GM12878 (cell line): ENCODE measurements around the gene MYCBP. TPM values are rescaled to one million over a fixed set of nuclear protein-coding genes. Genes with fewer than 3 reads are reported as not detected.

ENCODE experiments used
- ATAC-seq: fragments of 200-7000 bp; cut with Tn5 transposase; 3 replicates; pipeline ENCODE4 v1.9.1; 2020; ENCODE audit warnings: mild to moderate bottlenecking, moderate library complexity
- BruUV-seq: library from RNA; stranded (reverse); fragments of 400-500 nt; replicated peaks from 2 replicates; lab custom pipeline; 2021; lab: Mats Ljungman, UMichigan
- CTCF ChIA-PET: fragments of 300-600 bp; sonication (Branson Sonifier 250); formaldehyde crosslinking; extraction: SDS; loops from one replicate; lab custom pipeline; 2021; ENCODE audit warnings: inconsistent platforms; lab: Yijun Ruan, JAX
- POLR2A ChIA-PET: fragments of 350-600 bp; formaldehyde crosslinking; extraction: SDS; loops from one replicate; lab custom pipeline; 2021; ENCODE audit warnings: inconsistent platforms; lab: Charles Lee
- RAD21 ChIA-PET: fragments of 300-600 bp; sonication (Branson Sonifier 250); formaldehyde crosslinking; loops from one replicate; lab custom pipeline; 2023; ENCODE audit warnings: antibody characterized with exemption; ENCODE audit not compliant: unreplicated experiment; lab: Charles Lee
- SMC1A ChIA-PET: fragments of 300-600 bp; sonication (Branson Sonifier 250); formaldehyde crosslinking; loops from one replicate; lab custom pipeline; 2023; ENCODE audit not compliant: unreplicated experiment, uncharacterized antibody; lab: Charles Lee
- DNase-seq: peaks from one replicate; pipeline ENCODE4 v3.0.0-alpha.2; 2011; ENCODE audit warnings: low read depth, low spot score
- FAIRE-seq: peaks from 3 replicates; lab custom pipeline; 2011; peaks lifted over from hg19 to GRCh38; lab: Jason Lieb, UNC
- H2AFZ ChIP-seq: 2 replicates; pipeline ENCODE4 v1.6.0; 2011; ENCODE audit warnings: low read depth, low read length, control low read depth; ENCODE audit not compliant: control insufficient read depth
- H3K27ac ChIP-seq: 2 replicates; pipeline ENCODE4 v1.5.1; 2011; ENCODE audit warnings: control low read depth; ENCODE audit not compliant: control insufficient read depth, insufficient read depth
- H3K27me3 ChIP-seq, 2 experiments: replicated peaks in 1 of 2; 2 replicates each; pipeline versions ENCODE4 v1.6.0 to v1.6.1; 2011; ENCODE audit warnings: low read length in 1 of 2; ENCODE audit not compliant: control insufficient read depth in 2 of 2, insufficient read depth in 2 of 2
- H3K36me3 ChIP-seq, 2 experiments: 2 replicates each; pipeline ENCODE4 v1.5.1; 2011; ENCODE audit warnings: low read length in 1 of 2; ENCODE audit not compliant: control insufficient read depth in 2 of 2, insufficient read depth in 2 of 2
- H3K4me1 ChIP-seq: 2 replicates; pipeline ENCODE4 v1.6.1; 2011; ENCODE audit warnings: mild to moderate bottlenecking, low read length, moderate library complexity, mixed read lengths; ENCODE audit not compliant: control insufficient read depth, insufficient read depth
- H3K4me2 ChIP-seq: 2 replicates; pipeline ENCODE4 v1.6.0; 2011; ENCODE audit warnings: control low read depth; ENCODE audit not compliant: control insufficient read depth, insufficient read depth
- H3K4me3 ChIP-seq: fragments of 200-600 bp; sonication (generic); 2 replicates; pipeline ENCODE4 v1.5.1; 2016
- H3K79me2 ChIP-seq: 2 replicates; pipeline ENCODE4 v1.6.0; 2011; ENCODE audit warnings: low read length; ENCODE audit not compliant: control insufficient read depth, insufficient read depth
- H3K9ac ChIP-seq: 2 replicates; pipeline ENCODE4 v1.8.0; 2011; ENCODE audit warnings: low read length, control low read depth, mixed read lengths; ENCODE audit not compliant: control insufficient read depth, insufficient read depth
- H3K9me3 ChIP-seq: replicated peaks from 3 replicates; pipeline ENCODE4 v1.5.1; 2011; ENCODE audit warnings: mild to moderate bottlenecking, low read length; ENCODE audit not compliant: control insufficient read depth, insufficient read depth
- H4K20me1 ChIP-seq: 2 replicates; pipeline ENCODE4 v1.6.0; 2011; ENCODE audit not compliant: control insufficient read depth, insufficient read depth
- CHD2 ChIP-seq: IDR thresholded peaks from 2 replicates; pipeline ENCODE4 v1.6.1; 2011; ENCODE audit warnings: low read depth, low read length, improper control_type of control experiment, borderline replicate concordance
- CREB1 ChIP-seq: IDR thresholded peaks from 2 replicates; pipeline ENCODE4 v1.6.1; 2012; ENCODE audit warnings: low read depth, mild to moderate bottlenecking, inconsistent platforms
- ESRRA ChIP-seq: IDR thresholded peaks from 2 replicates; pipeline ENCODE4 v1.6.1; 2012; ENCODE audit warnings: mild to moderate bottlenecking, low read length, improper control_type of control experiment
- FOS ChIP-seq: IDR thresholded peaks from 3 replicates; pipeline ENCODE4 v1.6.1; 2011; ENCODE audit warnings: borderline replicate concordance; ENCODE audit not compliant: insufficient read length; ENCODE audit errors: extremely low read depth
- IKZF2 ChIP-seq, 2 experiments: fragments of 450-650 bp; IDR thresholded peaks; 2 replicates each; pipeline ENCODE4 v1.6.1; 2017; ENCODE audit warnings: mild to moderate bottlenecking in 2 of 2, moderate library complexity in 2 of 2
- JUND ChIP-seq: IDR thresholded peaks from 2 replicates; pipeline ENCODE4 v1.6.1; 2012; ENCODE audit warnings: low read depth, mild to moderate bottlenecking, low read length, improper control_type of control experiment, moderate library complexity
- YBX1 ChIP-seq: fragments of 450-650 bp; IDR thresholded peaks from 2 replicates; pipeline ENCODE4 v1.6.1; 2016; ENCODE audit warnings: antibody characterized with exemption
- YY1 ChIP-seq: IDR thresholded peaks from 2 replicates; pipeline ENCODE4 v1.6.1; 2011; ENCODE audit warnings: low read depth, mild to moderate bottlenecking, low read length
- ZNF274 ChIP-seq: IDR thresholded peaks from one replicate; pipeline ENCODE4 v1.8.0; 2011; ENCODE audit not compliant: insufficient read length, insufficient read depth
- WGBS: methylation state at CpG from one replicate; pipeline ENCODE4 v1.1.6; 2016; ENCODE audit warnings: low lambda C conversion rate; ENCODE audit not compliant: insufficient replicate concordance, insufficient coverage; ENCODE audit errors: missing lambda C conversion rate; 5-methylcytosine and 5-hydroxymethylcytosine counted together
- in situ Hi-C: fragments of 300-500 bp; cut with MboI; formaldehyde crosslinking; loops from 9 replicates; pipeline ENCODE4 v1.14.3; 2018; ENCODE audit warnings: mixed read lengths
- intact Hi-C: fragments of 100-400 bp; cut with micrococcal nuclease; formaldehyde crosslinking; loops from one replicate; pipeline ENCODE4 v1.14.2; 2022; ENCODE audit not compliant: unreplicated experiment
- polyA plus RNA-seq, 11 experiments: library from polyadenylated mRNA; depleted of rRNA in 4 of 11; unstranded in 6 of 11; stranded (reverse) in 5 of 11; fragments of >200 nt; fragmentation: Nextera tagmentation in 4 of 11; fragmentation: Illumina TruSeq in 1 of 11; extraction: Ambion mirVana in 4 of 11; extraction: Trizol in 1 of 11; gene quantifications; 1 replicate in 1 of 11; 2 replicates in 10 of 11; pipeline versions ENCODE4 v1.2.1 to v1.2.3, GENCODE V29; 2011 to 2016; ENCODE audit warnings: inconsistent platforms in 2 of 11, missing spikeins in 2 of 11, low read depth in 1 of 11
- total RNA-seq, 4 experiments: library from RNA; depleted of rRNA in 3 of 4; stranded (reverse); fragments of >200 nt in 3 of 4; fragmentation: Illumina TruSeq in 1 of 4; extraction: Trizol in 1 of 4; gene quantifications; 2 replicates each; pipeline versions ENCODE4 v1.2.1 to v1.2.3, GENCODE V29; 2013 to 2021
- TF ChIP-seq, protein P1 (sequence below): IDR thresholded peaks from 2 replicates; pipeline ENCODE4 v1.6.1; 2012; ENCODE audit warnings: improper control_type of control experiment, low read depth, low read length; ENCODE audit not compliant: insufficient replicate concordance
- TF ChIP-seq, protein P2 (sequence below): fragments of 450-650 bp; IDR thresholded peaks from 2 replicates; pipeline ENCODE4 v1.6.1; 2017; ENCODE audit warnings: antibody characterized with exemption, mild to moderate bottlenecking, moderate library complexity
- TF ChIP-seq, protein P3 (sequence below): fragments of 450-650 bp; IDR thresholded peaks from 2 replicates; pipeline ENCODE4 v1.6.1; 2016; ENCODE audit warnings: mild to moderate bottlenecking

Gene MYCBP
- total and polyA plus RNA-seq, 10 of the 15 experiments (the other 5 are each of a cell fraction or from before 2014, with no cell fraction given) = 26.1 to 210 (median 43.1) TPM

DNA sequence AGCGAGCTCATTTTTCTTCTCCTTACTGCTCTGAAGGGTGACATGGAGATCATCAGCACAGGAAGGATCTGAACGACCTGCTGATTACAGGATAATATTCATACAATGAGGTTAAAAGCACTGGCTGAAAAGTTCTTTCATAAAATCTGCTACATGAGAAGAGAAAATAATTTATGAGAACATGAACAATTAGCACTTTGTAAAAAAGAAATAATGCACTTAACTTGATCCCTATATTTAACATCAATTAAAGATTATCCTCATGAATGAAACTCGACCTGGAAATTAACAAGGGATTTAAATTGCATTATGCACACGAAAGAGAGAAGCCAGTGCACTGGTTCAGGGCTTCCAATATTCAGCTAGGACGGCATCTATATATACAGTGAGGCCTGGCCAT, 60.2 kb downstream of the MYCBP start:
- in situ Hi-C loops (no loop called here), intact Hi-C loops (no loop called here)
- ATAC-seq (no peak), DNase-seq (no peak), FAIRE-seq (no peak)
- H3K9me3 ChIP-seq = no peaks in the 10 kb centered on the region; the same call in 1 of the 3 replicates
- ChIA-PET RAD21 (interaction anchor here (1.0 to 1.8 kb wide), 2 partner anchors 10 to 783 kb away, joined by 3 read pairs; no protein-coding TSS in a partner anchor), POLR2A (no interaction called here), CTCF (no interaction called here), SMC1A (no interaction called here)
- no peak overlapping the region for H2AFZ ChIP-seq
- H4K20me1 ChIP-seq = no peaks in the 10 kb centered on the region
- no peaks in the 10 kb centered on the region for H3K27me3 ChIP-seq
- no peak overlapping the region for H3K9ac ChIP-seq
- 47% methylated on average over 5 of the region's 5 CpGs for WGBS
- no peak overlapping the region for H3K27ac ChIP-seq
- H3K36me3 ChIP-seq = no peaks in the 10 kb centered on the region
- no peak overlapping the region for H3K4me3 ChIP-seq
- peaks cover 11% of the 10 kb centered on the region for H3K4me1 ChIP-seq
- H3K4me2 ChIP-seq = no peak overlapping the region
- H3K79me2 ChIP-seq = no peaks in the 10 kb centered on the region
- no TSS peak for BruUV-seq
- TF ChIP-seq, protein P1, sequence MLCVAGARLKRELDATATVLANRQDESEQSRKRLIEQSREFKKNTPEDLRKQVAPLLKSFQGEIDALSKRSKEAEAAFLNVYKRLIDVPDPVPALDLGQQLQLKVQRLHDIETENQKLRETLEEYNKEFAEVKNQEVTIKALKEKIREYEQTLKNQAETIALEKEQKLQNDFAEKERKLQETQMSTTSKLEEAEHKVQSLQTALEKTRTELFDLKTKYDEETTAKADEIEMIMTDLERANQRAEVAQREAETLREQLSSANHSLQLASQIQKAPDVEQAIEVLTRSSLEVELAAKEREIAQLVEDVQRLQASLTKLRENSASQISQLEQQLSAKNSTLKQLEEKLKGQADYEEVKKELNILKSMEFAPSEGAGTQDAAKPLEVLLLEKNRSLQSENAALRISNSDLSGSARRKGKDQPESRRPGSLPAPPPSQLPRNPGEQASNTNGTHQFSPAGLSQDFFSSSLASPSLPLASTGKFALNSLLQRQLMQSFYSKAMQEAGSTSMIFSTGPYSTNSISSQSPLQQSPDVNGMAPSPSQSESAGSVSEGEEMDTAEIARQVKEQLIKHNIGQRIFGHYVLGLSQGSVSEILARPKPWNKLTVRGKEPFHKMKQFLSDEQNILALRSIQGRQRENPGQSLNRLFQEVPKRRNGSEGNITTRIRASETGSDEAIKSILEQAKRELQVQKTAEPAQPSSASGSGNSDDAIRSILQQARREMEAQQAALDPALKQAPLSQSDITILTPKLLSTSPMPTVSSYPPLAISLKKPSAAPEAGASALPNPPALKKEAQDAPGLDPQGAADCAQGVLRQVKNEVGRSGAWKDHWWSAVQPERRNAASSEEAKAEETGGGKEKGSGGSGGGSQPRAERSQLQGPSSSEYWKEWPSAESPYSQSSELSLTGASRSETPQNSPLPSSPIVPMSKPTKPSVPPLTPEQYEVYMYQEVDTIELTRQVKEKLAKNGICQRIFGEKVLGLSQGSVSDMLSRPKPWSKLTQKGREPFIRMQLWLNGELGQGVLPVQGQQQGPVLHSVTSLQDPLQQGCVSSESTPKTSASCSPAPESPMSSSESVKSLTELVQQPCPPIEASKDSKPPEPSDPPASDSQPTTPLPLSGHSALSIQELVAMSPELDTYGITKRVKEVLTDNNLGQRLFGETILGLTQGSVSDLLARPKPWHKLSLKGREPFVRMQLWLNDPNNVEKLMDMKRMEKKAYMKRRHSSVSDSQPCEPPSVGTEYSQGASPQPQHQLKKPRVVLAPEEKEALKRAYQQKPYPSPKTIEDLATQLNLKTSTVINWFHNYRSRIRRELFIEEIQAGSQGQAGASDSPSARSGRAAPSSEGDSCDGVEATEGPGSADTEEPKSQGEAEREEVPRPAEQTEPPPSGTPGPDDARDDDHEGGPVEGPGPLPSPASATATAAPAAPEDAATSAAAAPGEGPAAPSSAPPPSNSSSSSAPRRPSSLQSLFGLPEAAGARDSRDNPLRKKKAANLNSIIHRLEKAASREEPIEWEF = no peak
- TF ChIP-seq YY1 = no peak
- TF ChIP-seq, protein P2, sequence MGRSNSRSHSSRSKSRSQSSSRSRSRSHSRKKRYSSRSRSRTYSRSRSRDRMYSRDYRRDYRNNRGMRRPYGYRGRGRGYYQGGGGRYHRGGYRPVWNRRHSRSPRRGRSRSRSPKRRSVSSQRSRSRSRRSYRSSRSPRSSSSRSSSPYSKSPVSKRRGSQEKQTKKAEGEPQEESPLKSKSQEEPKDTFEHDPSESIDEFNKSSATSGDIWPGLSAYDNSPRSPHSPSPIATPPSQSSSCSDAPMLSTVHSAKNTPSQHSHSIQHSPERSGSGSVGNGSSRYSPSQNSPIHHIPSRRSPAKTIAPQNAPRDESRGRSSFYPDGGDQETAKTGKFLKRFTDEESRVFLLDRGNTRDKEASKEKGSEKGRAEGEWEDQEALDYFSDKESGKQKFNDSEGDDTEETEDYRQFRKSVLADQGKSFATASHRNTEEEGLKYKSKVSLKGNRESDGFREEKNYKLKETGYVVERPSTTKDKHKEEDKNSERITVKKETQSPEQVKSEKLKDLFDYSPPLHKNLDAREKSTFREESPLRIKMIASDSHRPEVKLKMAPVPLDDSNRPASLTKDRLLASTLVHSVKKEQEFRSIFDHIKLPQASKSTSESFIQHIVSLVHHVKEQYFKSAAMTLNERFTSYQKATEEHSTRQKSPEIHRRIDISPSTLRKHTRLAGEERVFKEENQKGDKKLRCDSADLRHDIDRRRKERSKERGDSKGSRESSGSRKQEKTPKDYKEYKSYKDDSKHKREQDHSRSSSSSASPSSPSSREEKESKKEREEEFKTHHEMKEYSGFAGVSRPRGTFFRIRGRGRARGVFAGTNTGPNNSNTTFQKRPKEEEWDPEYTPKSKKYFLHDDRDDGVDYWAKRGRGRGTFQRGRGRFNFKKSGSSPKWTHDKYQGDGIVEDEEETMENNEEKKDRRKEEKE = no peak
- TF ChIP-seq FOS = no peak
- TF ChIP-seq JUND = no peak
- TF ChIP-seq, protein P3, sequence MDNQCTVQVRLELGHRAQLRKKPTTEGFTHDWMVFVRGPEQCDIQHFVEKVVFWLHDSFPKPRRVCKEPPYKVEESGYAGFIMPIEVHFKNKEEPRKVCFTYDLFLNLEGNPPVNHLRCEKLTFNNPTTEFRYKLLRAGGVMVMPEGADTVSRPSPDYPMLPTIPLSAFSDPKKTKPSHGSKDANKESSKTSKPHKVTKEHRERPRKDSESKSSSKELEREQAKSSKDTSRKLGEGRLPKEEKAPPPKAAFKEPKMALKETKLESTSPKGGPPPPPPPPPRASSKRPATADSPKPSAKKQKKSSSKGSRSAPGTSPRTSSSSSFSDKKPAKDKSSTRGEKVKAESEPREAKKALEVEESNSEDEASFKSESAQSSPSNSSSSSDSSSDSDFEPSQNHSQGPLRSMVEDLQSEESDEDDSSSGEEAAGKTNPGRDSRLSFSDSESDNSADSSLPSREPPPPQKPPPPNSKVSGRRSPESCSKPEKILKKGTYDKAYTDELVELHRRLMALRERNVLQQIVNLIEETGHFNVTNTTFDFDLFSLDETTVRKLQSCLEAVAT = no peak
- TF ChIP-seq CREB1 = no peak
- no peak for TF ChIP-seq IKZF2 (IDR thresholded peaks at IDR 0.05)
- no peak for TF ChIP-seq YBX1
- TF ChIP-seq CHD2 = no peak
- no peak for TF ChIP-seq ESRRA
- TF ChIP-seq ZNF274 = no peak
